NCI-H2029 treated with DMSO at 0.1 percent for 48 hours (cell line): ENCODE results near the gene SLC9A5.

Experiments used
- DNase-seq: peaks from one replicate; lab custom pipeline; 2025; lab: John Stamatoyannopoulos, UW

The SLC9A5 gene

GRCh38 chr16:67281536-67282446, 33.0 kb downstream of the SLC9A5 start:
- DNase-seq: no peak

- DNase-seq: no peak
These were observed 33.6 kb downstream of the SLC9A5 start for GRCh38 chr16:67282447-67282805.

GRCh38 chr16:67283039-67283825, 34.5 kb downstream of the SLC9A5 start:
- DNase-seq: no peak

GRCh38 chr16:67283826-67284555, 35.2 kb downstream of the SLC9A5 start:
- no peak for DNase-seq

- peak; percentile 34 for DNase-seq
These were observed 36.2 kb downstream of the SLC9A5 start for GRCh38 chr16:67284699-67285646.

GRCh38 chr16:67286441-67287235, 37.9 kb downstream of the SLC9A5 start:
- DNase-seq: no peak

- no peak for DNase-seq
These were observed 39.2 kb downstream of the SLC9A5 start for GRCh38 chr16:67287960-67288359.

- no peak for DNase-seq
These were observed 42.7 kb downstream of the SLC9A5 start for GRCh38 chr16:67291461-67291860.

GRCh38 chr16:67294171-67294757, 45.5 kb downstream of the SLC9A5 start:
- DNase-seq: no peak

GRCh38 chr16:67294938-67295361, 46.2 kb downstream of the SLC9A5 start:
- no peak for DNase-seq

- DNase-seq: no peak
These were observed 47.6 kb downstream of the SLC9A5 start for GRCh38 chr16:67296420-67296819.

GRCh38 chr16:67298277-67298676, 49.5 kb downstream of the SLC9A5 start:
- DNase-seq: no peak

GRCh38 chr16:67299269-67299668, 50.5 kb downstream of the SLC9A5 start:
- no peak for DNase-seq

GRCh38 chr16:67301080-67301782, 52.5 kb downstream of the SLC9A5 start:
- no peak for DNase-seq

- no peak for DNase-seq
These were observed 53.3 kb downstream of the SLC9A5 start for GRCh38 chr16:67302076-67302475.

GRCh38 chr16:67302970-67303369, 54.2 kb downstream of the SLC9A5 start:
- no peak for DNase-seq

- DNase-seq: no peak
These were observed 55.2 kb downstream of the SLC9A5 start for GRCh38 chr16:67304020-67304419.

GRCh38 chr16:67305216-67306071, 56.7 kb downstream of the SLC9A5 start:
- no peak for DNase-seq
